Spleen (tissue), 11 donors: ENCODE data around the gene KIF18B. TPM values are rescaled to one million over a fixed set of nuclear protein-coding genes. Genes with fewer than 3 reads are reported as not detected.

Experiments used
- DNase-seq: peaks from one replicate; pipeline ENCODE4 v3.0.0-alpha.2; 2020
- H3K27ac ChIP-seq, 8 donors: fragments of 200-600 bp; sonication (generic) in 7 of 8; 1 replicate in 4 of 8; 2 replicates in 4 of 8; pipeline versions ENCODE4 v1.5.0 to v1.8.0; 2016 to 2021; ENCODE audit warnings: inconsistent platforms in 4 of 8, mild to moderate bottlenecking in 4 of 8, moderate library complexity in 1 of 8
- H3K27me3 ChIP-seq, 7 donors: fragments of 200-600 bp; sonication (generic) in 6 of 7; replicated peaks in 1 of 7; 1 replicate in 4 of 7; 2 replicates in 3 of 7; pipeline versions ENCODE4 v1.5.0 to v1.8.0; 2016 to 2021; ENCODE audit warnings: inconsistent platforms in 3 of 7, mild to moderate bottlenecking in 1 of 7
- H3K36me3 ChIP-seq, 6 donors: fragments of 200-600 bp; sonication (generic) in 5 of 6; 1 replicate in 4 of 6; 2 replicates in 2 of 6; pipeline versions ENCODE4 v1.5.0 to v1.8.0; 2016 to 2021; ENCODE audit warnings: inconsistent platforms in 2 of 6
- H3K4me1 ChIP-seq, 6 donors: fragments of 200-600 bp; sonication (generic) in 5 of 6; 1 replicate in 3 of 6; 2 replicates in 3 of 6; pipeline versions ENCODE4 v1.5.0 to v1.8.0; 2016 to 2021; ENCODE audit warnings: inconsistent platforms in 3 of 6
- H3K4me3 ChIP-seq, 8 donors: fragments of 200-600 bp; sonication (generic) in 7 of 8; 1 replicate in 4 of 8; 2 replicates in 4 of 8; pipeline versions ENCODE4 v1.5.0 to v1.8.0; 2016 to 2021; ENCODE audit warnings: inconsistent platforms in 4 of 8, mild to moderate bottlenecking in 4 of 8, moderate library complexity in 2 of 8
- H3K9me3 ChIP-seq, 8 donors: fragments of 200-600 bp; sonication (generic) in 7 of 8; 1 replicate in 4 of 8; 2 replicates in 4 of 8; pipeline versions ENCODE4 v1.5.0 to v1.8.0; 2016 to 2021; ENCODE audit warnings: inconsistent platforms in 4 of 8
- CTCF ChIP-seq, 11 experiments: fragments of 200-600 bp in 7 of 11; fragments of 450-650 bp in 4 of 11; sonication (generic) in 4 of 11; IDR thresholded peaks in 8 of 11; conservative IDR thresholded peaks in 3 of 11; 1 replicate in 7 of 11; 2 replicates in 4 of 11; pipeline versions ENCODE4 v1.4.0 to v1.8.0; 2016 to 2021; ENCODE audit warnings: antibody characterized with exemption in 11 of 11, inconsistent platforms in 4 of 11, mild to moderate bottlenecking in 1 of 11
- POLR2A ChIP-seq, 3 donors: fragments of 450-650 bp; IDR thresholded peaks; one replicate each; pipeline ENCODE4 v1.5.1; 2017; ENCODE audit warnings: antibody characterized with exemption in 3 of 3, mild to moderate bottlenecking in 1 of 3
- POLR2AphosphoS5 ChIP-seq, 3 donors: sonication (generic); formaldehyde crosslinking; IDR thresholded peaks; one replicate each; pipeline ENCODE4 v1.5.1; 2017; ENCODE audit warnings: antibody characterized with exemption in 3 of 3
- WGBS, 5 donors: extraction: QIAGEN DNeasy Blood & Tissue Kit in 3 of 5; methylation state at CpG; one replicate each; pipeline versions ENCODE4 v1.1.5 to v1.1.7; 2013 to 2018; 5-methylcytosine and 5-hydroxymethylcytosine counted together
- intact Hi-C: fragments of 100-400 bp; cut with DNase I; formaldehyde crosslinking; loops from one replicate; pipeline ENCODE4 v1.15.0; 2023; ENCODE audit warnings: low total_unique reads
- polyA plus RNA-seq, 3 donors: library from polyadenylated mRNA; stranded (reverse); fragments of 200-250 nt; gene quantifications; one replicate each; pipeline ENCODE4 v1.2.1, GENCODE V29; 2013
- total RNA-seq, 7 donors: library from RNA; depleted of rRNA in 3 of 7; stranded (reverse); fragments of >200 nt in 3 of 7; fragmentation: NEBNext Ultra II Directional in 4 of 7; extraction: Animal tissue kit (Norgen Biotek cat#: 25700) in 4 of 7; gene quantifications; one replicate each; pipeline versions ENCODE4 v1.1.0 to v1.2.1, GENCODE V29; 2016 to 2021
- donor health status: healthy with polysubstance abuse.
- donor health status: DM: no; HTN: no; CAD: no; lungs with moderate emphysema.
- donor health status: DM: no; HTN: no; CAD: no.
- donor health status: Bipolar disorder and iron deficiency.
- donor health status: healthy.
- donor health status: DM: no; HTN: no; CAD: no.
- donor health status: DM: yes; HTN: yes; CAD: no.

KIF18B gene
- total and polyA plus RNA-seq, 10 donors = 0.26 to 5.8 (median 1.9) TPM

- no peaks in the 10 kb centered on the region for H3K9me3 ChIP-seq
- peaks cover 0 to 14% (median 10%) of the 10 kb centered on the region in 6 donors for H3K4me1 ChIP-seq
- peaks cover 0 to 94% (median 35%) of the 10 kb centered on the region in 7 donors for H3K27me3 ChIP-seq
- no peaks in the 10 kb centered on the region for H3K36me3 ChIP-seq
- intact Hi-C loops = no loop called here
- H3K4me3 ChIP-seq = peak overlapping the region in 2 of 8 donors; percentile 14 to 27
- no peak for DNase-seq
- TF ChIP-seq POLR2A (IDR thresholded peaks at IDR 0.05) (no peak), POLR2AphosphoS5 (IDR thresholded peaks at IDR 0.05) (no peak), CTCF (IDR thresholded peaks at IDR 0.05 in 8 of 11, conservative IDR thresholded peaks at IDR 0.05 in 3 of 11) (no peak)
- 9 to 23% (median 12%) methylated on average over 16 to 56 of the region's 56 CpGs for WGBS, 5 donors
- H3K27ac ChIP-seq = no peak overlapping the region
Measured at GRCh38 chr17:44959821-44960531, 12.4 kb upstream of the KIF18B start.

GRCh38 chr17:44956998-44957981 lies 9.7 kb upstream of the KIF18B start:
- WGBS, 5 donors = 72 to 89% (median 78%) methylated on average over 8 of the region's 8 CpGs
- Histone ChIP-seq H3K9me3 (no peaks in the 10 kb centered on the region), H3K4me3 (no peak overlapping the region)

GRCh38 chr17:44955674-44956425 lies 8.3 kb upstream of the KIF18B start:
- Histone ChIP-seq H3K4me1 (peaks cover 0 to 14% (median 10%) of the 10 kb centered on the region in 6 donors), H3K4me3 (no peak overlapping the region), H3K27me3 (peaks cover 0 to 59% (median 24%) of the 10 kb centered on the region in 7 donors), H3K27ac (no peak overlapping the region), H3K36me3 (no peaks in the 10 kb centered on the region), H3K9me3 (no peaks in the 10 kb centered on the region)
- DNase-seq = no peak
- intact Hi-C loops = no loop called here
- TF ChIP-seq CTCF (IDR thresholded peaks at IDR 0.05 in 8 of 11, conservative IDR thresholded peaks at IDR 0.05 in 3 of 11) = no peak
- no peak for TF ChIP-seq POLR2A (IDR thresholded peaks at IDR 0.05)
- no peak for TF ChIP-seq POLR2AphosphoS5 (IDR thresholded peaks at IDR 0.05)
- WGBS, 5 donors = 75 to 82% (median 80%) methylated on average over 8 of the region's 8 CpGs

More at GRCh38 chr17:44956998-44957981, 9.7 kb upstream of the KIF18B start:
- DNase-seq = no peak
- Histone ChIP-seq H3K36me3 (no peaks in the 10 kb centered on the region), H3K4me1 (peaks cover 0 to 14% (median 10%) of the 10 kb centered on the region in 6 donors), H3K27me3 (peaks cover 0 to 70% (median 28%) of the 10 kb centered on the region in 7 donors), H3K27ac (no peak overlapping the region)
- intact Hi-C loops = no loop called here
- TF ChIP-seq POLR2AphosphoS5 (IDR thresholded peaks at IDR 0.05) (no peak), CTCF (IDR thresholded peaks at IDR 0.05 in 8 of 11, conservative IDR thresholded peaks at IDR 0.05 in 3 of 11) (no peak), POLR2A (IDR thresholded peaks at IDR 0.05) (no peak)
